Esophagus muscularis mucosa (tissue), 4 donors: ENCODE results near the gene TBC1D8B. TPM values are rescaled to one million over a fixed set of nuclear protein-coding genes. Genes with fewer than 3 reads are reported as not detected.
"Not testable (repeated sequence)": the region's sequence is repeated elsewhere in the genome, so short reads cannot be mapped to it uniquely, and the experiment has no call there.

Experiments used
- DNase-seq: peaks from one replicate; pipeline ENCODE4 v3.0.0-alpha.2; 2017; ENCODE audit errors: extremely low spot score
- H3K27ac ChIP-seq, 4 donors: fragments of 200-600 bp; sonication (generic); replicated peaks in 1 of 4; 1 replicate in 3 of 4; 2 replicates in 1 of 4; pipeline ENCODE4 v1.5.1; 2016 to 2019; ENCODE audit warnings: mild to moderate bottlenecking in 1 of 4
- H3K27me3 ChIP-seq, 4 donors: fragments of 200-600 bp; sonication (generic); one replicate each; pipeline versions ENCODE4 v1.5.1 to v1.6.0; 2016 to 2019
- H3K36me3 ChIP-seq, 4 donors: fragments of 200-600 bp; sonication (generic); one replicate each; pipeline ENCODE4 v1.5.1; 2016 to 2019
- H3K4me1 ChIP-seq, 4 donors: fragments of 200-600 bp; sonication (generic); one replicate each; pipeline ENCODE4 v1.5.1; 2016 to 2019
- H3K4me3 ChIP-seq, 4 donors: fragments of 200-600 bp; sonication (generic); 1 replicate in 2 of 4; 2 replicates in 2 of 4; pipeline ENCODE4 v1.5.1; 2016 to 2019; ENCODE audit warnings: mild to moderate bottlenecking in 4 of 4, moderate library complexity in 1 of 4
- H3K9me3 ChIP-seq, 4 donors: fragments of 200-600 bp; sonication (generic); 1 replicate in 3 of 4; 2 replicates in 1 of 4; pipeline ENCODE4 v1.5.1; 2016 to 2019
- EP300 ChIP-seq: sonication (generic); formaldehyde crosslinking; IDR thresholded peaks from one replicate; pipeline ENCODE4 v1.6.1; 2017; ENCODE audit warnings: antibody characterized with exemption
- POLR2A ChIP-seq: fragments of 450-650 bp; IDR thresholded peaks from one replicate; pipeline ENCODE4 v1.6.1; 2017; ENCODE audit warnings: antibody characterized with exemption, moderate library complexity, mild to moderate bottlenecking, low read depth
- POLR2AphosphoS5 ChIP-seq, 2 donors: sonication (generic); formaldehyde crosslinking; IDR thresholded peaks; one replicate each; pipeline ENCODE4 v1.6.1; 2017; ENCODE audit warnings: antibody characterized with exemption in 2 of 2
- WGBS: methylation state at CpG from one replicate; pipeline ENCODE4 v1.1.5; 2018; 5-methylcytosine and 5-hydroxymethylcytosine counted together
- intact Hi-C: fragments of 100-400 bp; cut with DNase I; formaldehyde crosslinking; loops from one replicate; pipeline ENCODE4 v1.15.1; 2023
- total RNA-seq, 4 donors: library from RNA; depleted of rRNA; stranded (reverse); fragments of >200 nt; gene quantifications; one replicate each; pipeline versions ENCODE4 v1.1.0 to v1.2.1, GENCODE V29; 2016
- TF ChIP-seq, protein P1 (sequence below), 3 experiments: fragments of 200-600 bp in 2 of 3; fragments of 450-650 bp in 1 of 3; sonication (generic) in 2 of 3; IDR thresholded peaks; one replicate each; pipeline ENCODE4 v1.5.1; 2017 to 2019; ENCODE audit warnings: antibody characterized with exemption in 3 of 3, mild to moderate bottlenecking in 2 of 3, moderate library complexity in 1 of 3

TBC1D8B gene
- total RNA-seq: 1 to 10 TPM; 2.5 to 5.0 (median 3.6) TPM

DNA sequence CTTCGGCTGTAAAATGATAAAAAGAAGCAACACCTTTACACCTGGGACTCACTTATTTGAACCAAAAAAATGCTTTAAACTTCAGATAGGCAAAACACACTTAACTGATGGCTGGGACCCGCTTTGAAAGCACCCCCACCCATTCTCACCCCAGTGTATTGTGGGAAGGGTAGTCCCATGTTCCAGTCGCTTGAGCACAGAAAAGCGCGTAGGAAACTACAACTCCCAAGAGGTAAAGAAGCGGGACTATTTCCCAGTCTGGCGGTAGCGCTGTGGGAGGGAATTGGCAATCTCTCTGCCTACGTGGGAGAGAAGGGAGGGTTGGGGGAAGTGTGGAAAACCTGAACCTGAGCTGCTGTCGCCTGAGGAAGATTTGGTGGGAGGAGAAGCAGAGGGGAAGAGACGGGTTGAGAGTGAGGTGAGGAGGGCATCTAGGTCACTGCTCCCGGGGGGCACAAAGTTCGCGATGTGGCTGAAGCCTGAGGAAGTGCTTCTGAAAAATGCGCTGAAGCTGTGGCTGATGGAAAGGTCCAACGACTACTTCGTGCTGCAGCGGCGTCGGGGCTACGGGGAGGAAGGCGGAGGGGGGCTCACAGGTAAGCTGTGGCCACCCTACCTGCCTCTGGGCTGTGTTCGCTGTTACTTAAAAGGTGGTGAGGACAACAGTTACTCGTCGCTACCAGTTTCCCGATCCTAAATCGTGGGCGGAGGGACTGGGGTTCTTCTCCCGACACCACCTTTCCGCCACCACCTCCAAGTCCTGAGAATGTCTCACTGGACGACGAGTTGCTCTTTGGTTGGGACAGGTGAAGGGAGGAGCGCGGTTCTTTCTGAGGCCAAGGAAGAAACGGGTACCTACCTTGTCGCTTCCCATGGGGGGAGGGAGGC, at the start of gene TBC1D8B:
Gene TBC1D8B (plus strand): TSS at position 286 of the 888 bp plus-strand sequence. CDS start 181 bp downstream, at position 467.
- 23% methylated on average over 28 of the region's 36 CpGs for WGBS
- H3K36me3 ChIP-seq: no peaks in the 10 kb centered on the region
- TF ChIP-seq POLR2AphosphoS5 (IDR thresholded peaks at IDR 0.05) (peak; percentile 62 to 76), EP300 (no peak), POLR2A (no peak)
- TF ChIP-seq, protein P1, sequence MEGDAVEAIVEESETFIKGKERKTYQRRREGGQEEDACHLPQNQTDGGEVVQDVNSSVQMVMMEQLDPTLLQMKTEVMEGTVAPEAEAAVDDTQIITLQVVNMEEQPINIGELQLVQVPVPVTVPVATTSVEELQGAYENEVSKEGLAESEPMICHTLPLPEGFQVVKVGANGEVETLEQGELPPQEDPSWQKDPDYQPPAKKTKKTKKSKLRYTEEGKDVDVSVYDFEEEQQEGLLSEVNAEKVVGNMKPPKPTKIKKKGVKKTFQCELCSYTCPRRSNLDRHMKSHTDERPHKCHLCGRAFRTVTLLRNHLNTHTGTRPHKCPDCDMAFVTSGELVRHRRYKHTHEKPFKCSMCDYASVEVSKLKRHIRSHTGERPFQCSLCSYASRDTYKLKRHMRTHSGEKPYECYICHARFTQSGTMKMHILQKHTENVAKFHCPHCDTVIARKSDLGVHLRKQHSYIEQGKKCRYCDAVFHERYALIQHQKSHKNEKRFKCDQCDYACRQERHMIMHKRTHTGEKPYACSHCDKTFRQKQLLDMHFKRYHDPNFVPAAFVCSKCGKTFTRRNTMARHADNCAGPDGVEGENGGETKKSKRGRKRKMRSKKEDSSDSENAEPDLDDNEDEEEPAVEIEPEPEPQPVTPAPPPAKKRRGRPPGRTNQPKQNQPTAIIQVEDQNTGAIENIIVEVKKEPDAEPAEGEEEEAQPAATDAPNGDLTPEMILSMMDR (IDR thresholded peaks at IDR 0.05): no peak
- intact Hi-C loops: no loop called here
- peak within 1 kb of the TSS in 3 of 4 donors; percentile 21 to 57 (median 48) for H3K27ac ChIP-seq
- no peaks in the 10 kb centered on the region for H3K9me3 ChIP-seq
- H3K4me1 ChIP-seq: peaks cover 0 to 5% (median 4%) of the 10 kb centered on the region in 4 donors
- no peaks in the 10 kb centered on the region for H3K27me3 ChIP-seq
- DNase-seq: peak; percentile 91
- peak within 1 kb of the TSS; percentile 59 to 75 (median 63) for H3K4me3 ChIP-seq

DNA sequence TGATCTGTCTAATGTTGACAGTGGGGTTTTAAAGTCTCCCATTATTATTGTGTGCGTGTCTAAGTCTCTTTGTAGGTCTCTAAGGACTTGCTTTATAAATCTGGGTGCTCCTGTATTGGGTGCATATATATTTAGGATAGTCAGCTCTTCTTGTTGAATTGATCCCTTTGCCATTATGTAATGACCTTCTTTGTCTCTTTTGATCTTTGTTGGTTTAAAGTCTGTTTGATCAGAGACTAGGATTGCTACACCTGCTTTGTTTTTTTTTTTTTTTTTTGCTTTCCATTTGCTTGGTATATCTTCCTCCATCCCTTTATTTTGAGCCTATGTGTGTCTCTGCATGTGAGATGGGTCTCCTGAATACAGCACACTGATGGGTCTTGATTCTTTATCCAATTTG, 33.2 kb upstream of the TBC1D8B start:
- H3K27ac ChIP-seq, H3K9me3 ChIP-seq, intact Hi-C loops, H3K4me3 ChIP-seq, H3K36me3 ChIP-seq, H3K27me3 ChIP-seq, H3K4me1 ChIP-seq, DNase-seq: not testable (repeated sequence)
- 53% methylated on average over 1 of the region's 1 CpG for WGBS

DNA sequence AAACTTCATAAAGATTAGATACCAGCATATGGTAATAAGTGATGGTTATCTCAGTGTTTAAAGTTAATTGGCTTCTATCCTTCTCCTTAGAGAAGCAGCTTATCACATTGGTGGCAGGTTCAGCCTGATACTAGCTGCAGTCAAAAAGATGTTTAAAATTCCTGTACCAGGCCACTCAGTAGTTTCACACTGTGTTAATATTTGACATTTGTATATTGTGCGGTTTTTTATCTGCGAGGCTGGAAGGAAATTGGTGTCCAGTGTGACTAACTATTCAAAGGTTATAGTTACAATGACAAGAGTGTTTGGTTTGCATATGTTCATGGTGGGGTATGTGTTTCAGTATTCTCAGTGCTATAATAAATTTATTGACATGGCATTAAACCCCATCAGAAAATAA, 27.5 kb upstream of the TBC1D8B start:
- WGBS: 63% methylated on average over 2 of the region's 2 CpGs
- DNase-seq: no peak
- Histone ChIP-seq H3K27ac (no peak overlapping the region), H3K9me3 (no peaks in the 10 kb centered on the region), H3K4me3 (no peak overlapping the region), H3K36me3 (no peaks in the 10 kb centered on the region), H3K4me1 (no peaks in the 10 kb centered on the region), H3K27me3 (no peaks in the 10 kb centered on the region)
- no peak for TF ChIP-seq POLR2AphosphoS5 (IDR thresholded peaks at IDR 0.05)
- no peak for TF ChIP-seq POLR2A
- TF ChIP-seq EP300: no peak
- TF ChIP-seq, protein P1 (IDR thresholded peaks at IDR 0.05): no peak
- intact Hi-C loops: no loop called here

DNA sequence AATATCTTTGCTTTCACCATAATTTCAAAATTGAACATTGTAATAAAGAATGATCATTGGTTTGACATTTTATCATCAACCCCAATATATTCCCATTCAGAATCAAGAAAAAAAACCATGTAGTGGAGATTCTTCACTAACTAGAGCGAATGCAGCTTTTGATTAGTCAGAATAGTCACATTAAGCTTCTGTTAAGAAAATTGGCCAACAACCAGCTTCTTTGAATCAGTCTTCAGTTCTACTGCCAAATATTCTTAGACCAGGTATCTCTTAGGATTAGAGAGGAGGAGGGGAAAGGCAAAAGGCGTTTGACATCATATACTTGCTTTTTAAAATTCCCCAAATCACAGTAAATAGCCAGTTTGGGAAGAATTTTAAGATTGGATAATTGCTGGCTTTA, 22.2 kb upstream of the TBC1D8B start:
- Histone ChIP-seq H3K27me3 (peaks cover 0 to 11% (median 0%) of the 10 kb centered on the region in 4 donors), H3K4me1 (no peaks in the 10 kb centered on the region), H3K4me3 (no peak overlapping the region), H3K27ac (no peak overlapping the region), H3K9me3 (no peaks in the 10 kb centered on the region), H3K36me3 (no peaks in the 10 kb centered on the region)
- WGBS: 31% methylated on average over 2 of the region's 2 CpGs
- no peak for DNase-seq
- intact Hi-C loops: no loop called here
- no peak for TF ChIP-seq EP300
- TF ChIP-seq POLR2A: no peak

DNA sequence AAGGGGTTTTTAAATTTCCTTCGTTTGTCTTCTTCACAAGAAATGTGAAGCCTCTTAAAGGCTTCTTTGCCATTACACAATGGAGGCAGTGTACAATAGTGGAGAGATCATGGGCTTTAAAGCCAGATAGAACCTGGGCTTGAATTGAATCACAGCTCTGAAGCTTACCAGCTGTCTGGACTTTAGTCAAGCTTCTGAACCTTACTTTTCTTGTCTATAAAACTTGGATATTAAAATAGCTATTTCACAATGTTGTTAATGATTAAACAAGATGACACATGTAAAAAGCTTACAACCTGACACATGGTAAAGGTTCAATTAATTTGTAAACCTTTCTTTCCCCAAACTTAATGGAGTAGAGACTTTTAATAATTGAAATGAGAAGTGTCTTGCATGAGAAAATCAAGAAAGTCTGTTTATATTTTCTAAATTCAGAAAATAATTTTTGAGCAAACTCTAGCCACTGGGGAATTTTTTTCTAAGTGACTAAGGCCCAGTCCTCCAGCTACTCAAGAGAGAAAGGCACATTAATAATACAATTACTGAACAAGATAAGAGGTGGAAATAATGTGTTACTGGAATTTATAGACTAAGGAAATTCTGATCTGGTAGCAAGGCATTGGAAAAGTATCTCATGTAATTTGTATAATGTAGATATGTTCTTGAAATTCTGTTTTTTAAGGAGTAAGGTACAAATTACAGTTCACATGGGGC, 21.7 kb upstream of the TBC1D8B start:
- Histone ChIP-seq H3K9me3 (no peaks in the 10 kb centered on the region), H3K4me1 (no peaks in the 10 kb centered on the region), H3K27ac (no peak overlapping the region), H3K36me3 (no peaks in the 10 kb centered on the region), H3K4me3 (no peak overlapping the region), H3K27me3 (peaks cover 0 to 17% (median 0%) of the 10 kb centered on the region in 4 donors)
- intact Hi-C loops: no loop called here
- no peak for TF ChIP-seq POLR2AphosphoS5 (IDR thresholded peaks at IDR 0.05)
- TF ChIP-seq POLR2A: no peak
- TF ChIP-seq, protein P1 (IDR thresholded peaks at IDR 0.05): no peak
- no peak for TF ChIP-seq EP300
- no peak for DNase-seq
- whole genome bisulfite sequencing: 20% methylated on average over 1 of the region's 1 CpG
